ENCODE results near the gene DYNC1H1. TPM values are rescaled to one million over a fixed set of nuclear protein-coding genes. Genes with fewer than 3 reads are reported as not detected.
A peak's percentile ranks its signal among the peaks of the same experiment; 100 is the strongest.
"Not testable (repeated sequence)": the region's sequence is repeated elsewhere in the genome, so short reads cannot be mapped to it uniquely, and the experiment has no call there.

DYNC1H1 gene
- total RNA-seq, 4 donors from 2014 or later: 440 to 541 (median 495) TPM

DNA sequence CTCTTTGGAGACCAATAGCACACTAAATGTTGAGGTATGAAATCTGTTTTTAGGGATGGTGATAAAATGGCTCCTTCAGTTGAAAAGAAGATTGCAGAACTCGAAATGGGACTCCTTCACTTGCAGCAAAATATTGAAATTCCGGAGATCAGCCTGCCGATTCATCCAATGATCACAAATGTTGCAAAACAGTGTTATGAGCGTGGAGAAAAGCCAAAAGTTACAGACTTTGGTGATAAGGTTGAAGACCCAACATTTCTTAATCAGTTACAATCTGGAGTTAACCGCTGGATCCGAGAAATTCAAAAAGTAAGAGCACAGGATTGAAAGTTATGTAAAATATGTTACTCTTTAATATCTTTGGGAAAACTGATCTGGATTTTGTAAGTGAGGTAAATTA lies 15.3 kb downstream of the DYNC1H1 start:
- ATAC-seq (ENCODE audit: low FRiP score) (no peak), DNase-seq (ENCODE audit: low spot score) (no peak)
- TF ChIP-seq, protein P1, sequence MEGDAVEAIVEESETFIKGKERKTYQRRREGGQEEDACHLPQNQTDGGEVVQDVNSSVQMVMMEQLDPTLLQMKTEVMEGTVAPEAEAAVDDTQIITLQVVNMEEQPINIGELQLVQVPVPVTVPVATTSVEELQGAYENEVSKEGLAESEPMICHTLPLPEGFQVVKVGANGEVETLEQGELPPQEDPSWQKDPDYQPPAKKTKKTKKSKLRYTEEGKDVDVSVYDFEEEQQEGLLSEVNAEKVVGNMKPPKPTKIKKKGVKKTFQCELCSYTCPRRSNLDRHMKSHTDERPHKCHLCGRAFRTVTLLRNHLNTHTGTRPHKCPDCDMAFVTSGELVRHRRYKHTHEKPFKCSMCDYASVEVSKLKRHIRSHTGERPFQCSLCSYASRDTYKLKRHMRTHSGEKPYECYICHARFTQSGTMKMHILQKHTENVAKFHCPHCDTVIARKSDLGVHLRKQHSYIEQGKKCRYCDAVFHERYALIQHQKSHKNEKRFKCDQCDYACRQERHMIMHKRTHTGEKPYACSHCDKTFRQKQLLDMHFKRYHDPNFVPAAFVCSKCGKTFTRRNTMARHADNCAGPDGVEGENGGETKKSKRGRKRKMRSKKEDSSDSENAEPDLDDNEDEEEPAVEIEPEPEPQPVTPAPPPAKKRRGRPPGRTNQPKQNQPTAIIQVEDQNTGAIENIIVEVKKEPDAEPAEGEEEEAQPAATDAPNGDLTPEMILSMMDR (IDR thresholded peaks at IDR 0.05): no peak

DNA sequence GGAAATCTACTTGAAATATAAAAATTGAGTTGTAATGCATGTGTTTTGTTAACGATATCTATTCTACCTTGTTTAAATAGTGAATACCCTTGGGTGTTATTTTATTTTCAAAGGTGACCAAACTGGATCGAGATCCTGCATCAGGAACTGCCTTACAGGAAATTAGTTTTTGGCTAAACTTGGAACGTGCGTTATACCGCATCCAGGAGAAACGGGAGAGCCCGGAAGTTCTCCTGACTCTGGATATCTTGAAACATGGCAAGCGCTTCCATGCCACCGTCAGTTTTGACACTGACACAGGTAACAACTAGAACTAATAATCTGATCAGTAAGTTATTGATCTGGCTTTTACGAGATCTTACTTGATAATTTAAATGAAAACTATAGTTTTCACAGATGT lies 15.9 kb downstream of the DYNC1H1 start:
- TF ChIP-seq, protein P1 (IDR thresholded peaks at IDR 0.05): no peak
- ATAC-seq (ENCODE audit: low FRiP score) (no peak), DNase-seq (ENCODE audit: low spot score) (no peak)

DNA sequence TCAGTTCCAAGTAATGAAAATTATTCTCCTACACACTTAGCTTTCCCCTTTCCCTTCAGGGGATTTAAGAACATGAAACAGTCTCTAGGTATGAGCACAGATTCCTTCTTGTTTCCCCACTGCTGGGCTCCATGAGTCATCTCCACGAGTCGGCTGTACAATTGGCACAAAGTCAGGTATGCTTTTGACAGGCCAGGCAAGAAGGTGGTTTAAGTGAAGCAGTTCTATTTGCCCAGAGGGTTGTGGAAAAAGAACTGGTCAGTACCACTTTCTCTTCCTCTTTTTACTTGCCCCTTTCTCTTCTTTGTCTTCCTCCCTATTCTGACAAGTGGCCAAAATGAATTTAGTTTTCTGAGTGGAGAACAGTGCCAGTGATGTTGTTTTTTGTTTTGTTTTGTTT lies 16.3 kb downstream of the DYNC1H1 start:
- peak; percentile 89 for ATAC-seq (ENCODE audit: low FRiP score)
- TF ChIP-seq, protein P1 (IDR thresholded peaks at IDR 0.05): no peak
- DNase-seq (ENCODE audit: low spot score): peak; percentile 67

DNA sequence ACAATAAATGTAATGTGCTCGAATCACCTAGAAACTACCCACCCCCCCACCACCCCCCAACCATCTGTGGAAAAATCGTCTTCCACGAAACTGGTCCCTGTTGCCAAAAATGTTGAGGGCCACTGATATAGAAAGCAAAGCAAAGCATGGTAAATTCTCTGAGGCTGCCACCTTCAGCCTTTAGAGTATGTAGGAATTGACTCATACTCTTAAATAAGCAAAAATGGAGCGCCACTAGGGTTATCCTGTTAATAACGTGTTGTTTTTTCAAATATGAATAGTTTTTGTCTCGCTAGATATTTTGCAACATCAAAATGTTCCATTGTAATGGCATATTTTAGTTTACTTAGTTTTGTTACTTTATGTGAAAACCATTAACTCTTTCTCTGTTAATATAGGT lies 18.2 kb downstream of the DYNC1H1 start:
- ATAC-seq (ENCODE audit: low FRiP score): no peak
- TF ChIP-seq, protein P1 (IDR thresholded peaks at IDR 0.05): no peak
- no peak for DNase-seq (ENCODE audit: low spot score)

DNA sequence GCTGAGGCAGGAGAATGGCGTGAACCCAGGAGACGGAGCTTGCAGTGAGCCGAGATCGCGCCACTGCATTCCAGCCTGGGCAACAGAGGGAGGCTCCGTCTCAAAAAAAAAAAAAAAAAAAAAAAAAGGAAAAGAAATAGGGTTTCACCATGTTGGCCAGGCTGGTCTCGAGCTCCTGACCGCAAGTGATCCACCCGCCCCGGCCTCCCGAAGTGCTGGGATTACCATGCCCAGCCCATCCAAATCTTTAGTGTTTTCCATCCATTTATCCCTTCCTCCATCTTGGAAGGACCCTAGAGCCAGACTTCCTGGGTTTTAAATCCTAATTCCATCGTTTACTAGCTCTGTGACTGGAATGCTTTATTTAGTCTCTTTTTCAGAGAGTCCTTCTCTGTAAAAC lies 20.5 kb downstream of the DYNC1H1 start:
- not testable (repeated sequence) for ATAC-seq (ENCODE audit: low FRiP score)

DNA sequence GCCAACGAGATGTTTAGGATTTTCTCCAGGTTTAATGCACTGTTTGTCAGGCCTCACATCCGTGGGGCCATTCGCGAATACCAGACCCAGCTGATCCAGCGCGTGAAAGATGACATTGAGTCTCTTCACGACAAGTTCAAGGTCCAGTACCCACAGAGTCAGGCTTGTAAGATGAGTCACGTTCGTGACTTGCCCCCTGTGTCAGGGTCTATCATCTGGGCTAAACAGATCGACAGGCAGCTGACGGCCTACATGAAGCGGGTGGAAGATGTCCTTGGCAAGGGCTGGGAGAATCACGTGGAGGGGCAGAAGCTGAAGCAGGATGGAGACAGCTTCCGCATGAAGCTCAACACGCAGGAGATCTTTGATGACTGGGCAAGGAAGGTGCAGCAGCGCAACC lies 21.6 kb downstream of the DYNC1H1 start:
- TF ChIP-seq, protein P1 (IDR thresholded peaks at IDR 0.05): no peak
- DNase-seq (ENCODE audit: low spot score): no peak
- ATAC-seq (ENCODE audit: low FRiP score): no peak

More for the DNA sequence above, 20.5 kb downstream of the DYNC1H1 start:
- DNase-seq (ENCODE audit: low spot score): not testable (repeated sequence)

DNA sequence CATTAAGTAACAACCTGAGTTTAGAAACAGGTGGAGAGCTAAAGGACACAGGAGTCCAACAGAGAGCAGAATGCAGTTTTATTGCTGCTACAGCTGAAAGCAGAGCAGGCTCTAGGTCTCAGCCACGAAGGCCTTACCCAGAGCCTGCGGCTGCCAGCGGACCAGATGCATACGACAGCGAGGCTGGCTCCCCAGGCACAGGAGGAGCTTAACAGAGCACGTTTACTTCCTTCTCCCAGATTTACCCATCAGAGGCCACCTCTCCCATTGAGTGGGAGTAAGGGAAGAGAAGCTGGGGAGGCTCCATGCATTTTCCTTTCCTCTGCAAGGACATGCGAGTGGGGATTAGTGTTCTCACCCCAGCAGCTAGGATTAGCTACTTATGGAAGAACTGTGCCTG lies 22.6 kb downstream of the DYNC1H1 start:
- DNase-seq (ENCODE audit: low spot score) (no peak), ATAC-seq (ENCODE audit: low FRiP score) (no peak)
- TF ChIP-seq, protein P1 (IDR thresholded peaks at IDR 0.05): no peak

DNA sequence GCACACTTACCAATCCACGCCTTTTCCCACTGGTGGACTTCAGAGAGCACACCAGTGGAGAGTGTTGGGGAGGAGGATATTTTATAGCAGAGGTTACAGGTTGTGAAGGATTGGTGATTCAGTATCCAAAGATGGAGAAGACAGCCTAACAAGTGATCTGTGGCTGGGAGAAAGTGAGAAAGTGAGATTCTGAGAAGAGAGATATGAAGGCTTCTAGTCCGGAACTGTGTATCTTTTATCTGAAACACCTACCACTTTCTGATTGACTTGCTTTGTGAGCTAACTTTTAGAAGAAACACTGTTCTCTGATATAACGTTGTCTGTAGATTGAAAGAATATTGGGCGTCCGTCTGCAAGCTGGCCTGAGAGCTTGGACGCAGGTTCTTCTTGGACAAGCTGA lies 24.0 kb downstream of the DYNC1H1 start:
- no peak for DNase-seq (ENCODE audit: low spot score)
- no peak for ATAC-seq (ENCODE audit: low FRiP score)
- TF ChIP-seq, protein P1 (IDR thresholded peaks at IDR 0.05): no peak

Measured in omental fat pad (tissue), 4 donors.